PFSK-1 (cell line): ENCODE data around the gene FBXO48.

Experiments
- POLR2AphosphoS5 ChIP-seq: IDR thresholded peaks from 2 replicates; pipeline ENCODE4 v1.6.1; 2012; ENCODE audit warnings: low read depth, mild to moderate bottlenecking, control low read depth, low read length, moderate library complexity
- REST ChIP-seq, 2 experiments: IDR thresholded peaks; 2 replicates each; pipeline versions ENCODE4 v1.6.1 to v1.8.0; 2011 to 2012; ENCODE audit warnings: low read depth in 2 of 2, low read length in 2 of 2, control low read depth in 1 of 2, inconsistent platforms in 1 of 2, mild to moderate bottlenecking in 1 of 2, moderate library complexity in 1 of 2; ENCODE audit not compliant: insufficient read depth in 1 of 2
- TAF1 ChIP-seq: IDR thresholded peaks from 2 replicates; pipeline ENCODE4 v1.6.1; 2012; ENCODE audit warnings: low read length, control low read depth, borderline replicate concordance; ENCODE audit not compliant: insufficient read depth

- no peak for TF ChIP-seq TAF1
- no peak for TF ChIP-seq POLR2AphosphoS5
- no peak for TF ChIP-seq REST (IDR thresholded peaks at IDR 0.05; ENCODE audit: insufficient read depth in 1 of 2, low read depth in 2 of 2, low read length in 2 of 2)
Measured at GRCh38 chr2:68487773-68488355, 20.8 kb upstream of the FBXO48 start.
